K562 (cell line): ENCODE measurements around the gene ZFP69B. TPM values are rescaled to one million over a fixed set of nuclear protein-coding genes. Genes with fewer than 3 reads are reported as not detected.
A peak's percentile ranks its signal among the peaks of the same experiment; 100 is the strongest.

ENCODE experiments used
- ATF7 ChIP-seq: fragments of 450-650 bp; IDR thresholded peaks from 2 replicates; pipeline ENCODE4 v1.7.1; 2014; ENCODE audit warnings: mild to moderate bottlenecking, moderate library complexity
- BCOR ChIP-seq: fragments of 450-650 bp; IDR thresholded peaks from 2 replicates; pipeline ENCODE4 v1.6.1; 2016
- BRD4 ChIP-seq: fragments of 200-600 bp; sonication (generic); IDR thresholded peaks from 2 replicates; pipeline ENCODE4 v1.6.1; 2017; ENCODE audit warnings: inconsistent platforms
- C11orf30 ChIP-seq: fragments of 450-650 bp; IDR thresholded peaks from 2 replicates; pipeline ENCODE4 v1.6.1; 2016; ENCODE audit warnings: low read depth, mild to moderate bottlenecking
- CBFA2T2 ChIP-seq: fragments of 450-650 bp; conservative IDR thresholded peaks from 2 replicates; pipeline ENCODE4 v1.6.1; 2017; ENCODE audit warnings: mild to moderate bottlenecking
- CBFA2T3 ChIP-seq: fragments of 450-650 bp; IDR thresholded peaks from 2 replicates; pipeline ENCODE4 v1.6.1; 2017
- CBFB ChIP-seq: sonication (generic); formaldehyde crosslinking; IDR thresholded peaks from 2 replicates; pipeline ENCODE4 v1.4.0; 2020; ENCODE audit warnings: mild to moderate bottlenecking, missing genetic modification reagents
- DPF2 ChIP-seq: fragments of 450-650 bp; IDR thresholded peaks from 2 replicates; pipeline ENCODE4 v1.6.1; 2016
- EGR1 ChIP-seq: fragments of 450-650 bp; conservative IDR thresholded peaks from 2 replicates; pipeline ENCODE4 v1.6.1; 2017; ENCODE audit warnings: mild to moderate bottlenecking
- ELF2 ChIP-seq: fragments of 250-450 bp; sonication (Bioruptor Pico); IDR thresholded peaks from 2 replicates; pipeline ENCODE4 v1.5.0; 2021; ENCODE audit warnings: mild to moderate bottlenecking
- HDAC8 ChIP-seq: fragments of 450-650 bp; IDR thresholded peaks from 2 replicates; pipeline ENCODE4 v1.6.1; 2016; ENCODE audit warnings: mild to moderate bottlenecking, missing genetic modification characterization, moderate library complexity, missing compliant biosample characterization
- HEY1 ChIP-seq: fragments of 250-450 bp; sonication (Bioruptor Pico); IDR thresholded peaks from 2 replicates; pipeline ENCODE4 v1.5.0; 2020; ENCODE audit warnings: mild to moderate bottlenecking, moderate library complexity, borderline replicate concordance
- HMG20A ChIP-seq: fragments of 450-650 bp; formaldehyde crosslinking; conservative IDR thresholded peaks from 2 replicates; pipeline ENCODE4 v1.4.0; 2020; ENCODE audit warnings: mild to moderate bottlenecking, mixed read lengths
- HNRNPH1 ChIP-seq: fragments of 200-400 bp; formaldehyde crosslinking; optimal IDR thresholded peaks from 2 replicates; pipeline ENCODE3; 2017; ENCODE audit warnings: low read depth, mild to moderate bottlenecking, low read length, moderate library complexity
- NCOA2 ChIP-seq, 2 experiments: fragments of 450-650 bp; IDR thresholded peaks; 2 replicates each; pipeline ENCODE4 v1.6.1; 2018; ENCODE audit warnings: mild to moderate bottlenecking in 2 of 2, moderate library complexity in 1 of 2; ENCODE audit not compliant: partially characterized antibody in 2 of 2
- NUFIP1 ChIP-seq: fragments of 450-650 bp; IDR thresholded peaks from 2 replicates; pipeline ENCODE4 v1.6.1; 2018; ENCODE audit not compliant: partially characterized antibody
- PTBP1 ChIP-seq: fragments of 200-400 bp; formaldehyde crosslinking; IDR thresholded peaks from 2 replicates; pipeline ENCODE4 v1.6.1; 2017; ENCODE audit warnings: low read depth, low read length
- PTTG1 ChIP-seq: fragments of 450-650 bp; IDR thresholded peaks from 2 replicates; pipeline ENCODE4 v1.6.1; 2016; ENCODE audit warnings: low read depth, mild to moderate bottlenecking, missing genetic modification characterization, missing compliant biosample characterization
- SAP30 ChIP-seq: fragments of 200-600 bp; sonication (generic); IDR thresholded peaks from 2 replicates; pipeline ENCODE4 v1.6.1; 2012; ENCODE audit warnings: borderline replicate concordance, low read depth, mild to moderate bottlenecking, moderate library complexity, low read length, control low read depth, inconsistent platforms; ENCODE audit not compliant: insufficient read depth, poor library complexity, severe bottlenecking
- SP1 ChIP-seq: sonication (generic); formaldehyde crosslinking; IDR thresholded peaks from 2 replicates; pipeline ENCODE4 v1.8.1; 2022; ENCODE audit warnings: mild to moderate bottlenecking, missing genetic modification reagents
- TBP ChIP-seq: optimal IDR thresholded peaks from 2 replicates; pipeline ENCODE3; 2011; ENCODE audit warnings: low read depth, low read length, improper control_type of control experiment
- TEAD1 ChIP-seq, 2 experiments: fragments of 450-650 bp in 1 of 2; sonication (generic) in 1 of 2; formaldehyde crosslinking; IDR thresholded peaks; 2 replicates each; pipeline versions ENCODE4 v1.4.0 to v1.8.0; 2020 to 2022; ENCODE audit warnings: mild to moderate bottlenecking in 2 of 2, missing genetic modification reagents in 1 of 2
- TGIF2 ChIP-seq: sonication (generic); formaldehyde crosslinking; IDR thresholded peaks from 2 replicates; pipeline ENCODE4 v1.8.1; 2022; ENCODE audit warnings: mild to moderate bottlenecking, missing genetic modification reagents, moderate library complexity
- XRCC5 ChIP-seq: fragments of 200-400 bp; formaldehyde crosslinking; IDR thresholded peaks from 2 replicates; pipeline ENCODE4 v1.6.1; 2017; ENCODE audit warnings: low read depth, mild to moderate bottlenecking, low read length
- ZBED1 ChIP-seq: IDR thresholded peaks from 2 replicates; pipeline ENCODE4 v1.6.1; 2014
- ZNF764 ChIP-seq: fragments of 250-450 bp; sonication (Bioruptor Pico); IDR thresholded peaks from 2 replicates; pipeline ENCODE4 v1.4.0; 2020; ENCODE audit warnings: low read depth, mild to moderate bottlenecking, moderate library complexity
- polyA plus RNA-seq, 8 experiments: library from polyadenylated mRNA; depleted of rRNA in 4 of 8; stranded (reverse) in 5 of 8; unstranded in 3 of 8; fragments of >200 nt; fragmentation: Nextera tagmentation in 2 of 8; fragmentation: Illumina TruSeq in 1 of 8; extraction: Ambion mirVana in 2 of 8; extraction: Trizol in 1 of 8; gene quantifications; 2 replicates each; pipeline versions ENCODE4 v1.2.1 to v1.2.3, GENCODE V29; 2011 to 2014; ENCODE audit warnings: inconsistent platforms in 1 of 8, missing spikeins in 1 of 8
- total RNA-seq, 7 experiments: library from RNA; depleted of rRNA in 6 of 7; stranded (reverse); fragments of >200 nt in 6 of 7; fragmentation: Illumina TruSeq in 2 of 7; extraction: Trizol in 2 of 7; gene quantifications; 2 replicates each; pipeline versions ENCODE4 v1.2.1 to v1.2.3, GENCODE V29; 2011 to 2021; ENCODE audit warnings: low replicate concordance in 1 of 7
- TF ChIP-seq, protein P1 (sequence below): fragments of 200-800 bp; sonication (Bioruptor generic); IDR thresholded peaks from 2 replicates; pipeline ENCODE4 v1.6.1; 2017; ENCODE audit warnings: missing genetic modification characterization, missing compliant biosample characterization
- TF ChIP-seq, protein P2 (sequence below): fragments of 250-450 bp; sonication (Bioruptor Pico); IDR thresholded peaks from 2 replicates; pipeline ENCODE4 v1.9.0; 2021; ENCODE audit warnings: mild to moderate bottlenecking, inconsistent platforms

The ZFP69B gene
- total and polyA plus RNA-seq, 9 of the 15 experiments (the other 6 are each of a cell fraction or from before 2014, with no cell fraction given): 1.6 to 10.3 (median 8.4) TPM

DNA sequence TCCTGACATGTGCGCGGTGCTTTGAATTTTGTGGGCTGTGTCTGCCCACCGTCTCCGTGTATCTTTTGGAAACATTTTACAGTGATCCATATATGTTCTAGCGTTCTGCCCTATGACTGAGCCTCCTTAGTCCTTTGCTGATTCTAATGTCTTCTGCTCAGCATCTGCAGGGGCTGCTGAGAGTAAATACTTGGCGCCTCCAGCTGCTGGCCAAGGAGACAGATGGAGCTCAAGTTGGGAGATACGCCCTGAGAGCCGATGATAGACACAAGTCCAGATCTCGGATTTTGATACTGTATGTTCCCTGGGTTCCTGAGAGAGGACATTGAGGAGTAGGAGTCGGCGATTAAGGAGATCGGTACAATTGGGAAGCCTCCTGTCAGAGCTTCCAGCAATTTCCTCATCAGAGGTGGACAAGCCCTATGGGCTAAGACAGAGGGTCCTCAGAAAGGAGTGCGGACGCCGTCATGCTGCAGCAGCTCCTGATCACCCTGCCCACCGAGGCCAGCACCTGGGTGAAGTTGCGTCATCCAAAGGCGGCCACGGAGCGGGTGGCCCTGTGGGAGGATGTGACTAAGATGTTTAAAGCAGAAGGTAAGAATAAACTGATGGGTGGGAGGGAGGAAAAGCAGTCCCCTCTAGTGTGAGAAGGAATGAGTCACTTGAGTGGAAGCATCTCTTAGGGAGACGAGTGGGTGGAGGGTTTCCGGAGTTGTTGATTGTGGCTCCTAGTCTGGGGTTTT lies 390 bp downstream of the ZFP69B start (continued):
- TF ChIP-seq HDAC8 (tag): no peak
- TF ChIP-seq PTBP1: no peak
- TF ChIP-seq HNRNPH1: no peak
- TF ChIP-seq C11orf30: peak; percentile 36; the same call in 1 of the 2 replicates
- TF ChIP-seq TBP: peak; percentile 55
- TF ChIP-seq ZBED1: 0 out of 2 replicates have a peak, but pooled peaks have one; percentile 63
- TF ChIP-seq CBFA2T3: peak; percentile 72
- TF ChIP-seq HMG20A: no peak
- TF ChIP-seq EGR1: peak; percentile 97
- TF ChIP-seq, protein P1, sequence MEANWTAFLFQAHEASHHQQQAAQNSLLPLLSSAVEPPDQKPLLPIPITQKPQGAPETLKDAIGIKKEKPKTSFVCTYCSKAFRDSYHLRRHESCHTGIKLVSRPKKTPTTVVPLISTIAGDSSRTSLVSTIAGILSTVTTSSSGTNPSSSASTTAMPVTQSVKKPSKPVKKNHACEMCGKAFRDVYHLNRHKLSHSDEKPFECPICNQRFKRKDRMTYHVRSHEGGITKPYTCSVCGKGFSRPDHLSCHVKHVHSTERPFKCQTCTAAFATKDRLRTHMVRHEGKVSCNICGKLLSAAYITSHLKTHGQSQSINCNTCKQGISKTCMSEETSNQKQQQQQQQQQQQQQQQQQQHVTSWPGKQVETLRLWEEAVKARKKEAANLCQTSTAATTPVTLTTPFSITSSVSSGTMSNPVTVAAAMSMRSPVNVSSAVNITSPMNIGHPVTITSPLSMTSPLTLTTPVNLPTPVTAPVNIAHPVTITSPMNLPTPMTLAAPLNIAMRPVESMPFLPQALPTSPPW (CRISPR knock-in tag): no peak
- no peak for TF ChIP-seq NUFIP1
- TF ChIP-seq HEY1: no peak
- no peak for TF ChIP-seq ELF2 (CRISPR knock-in tag)
- no peak for TF ChIP-seq BCOR
- peak; percentile 20; the same call in 1 of the 2 replicates for TF ChIP-seq XRCC5
- peak; percentile 90 for TF ChIP-seq DPF2
- no peak for TF ChIP-seq TGIF2
- TF ChIP-seq NCOA2 (IDR thresholded peaks at IDR 0.05; ENCODE audit: partially characterized antibody in 2 of 2): no peak
- peak; percentile 13; the same call in 1 of the 2 replicates for TF ChIP-seq SP1 (CRISPR knock-in tag)
- TF ChIP-seq, protein P2, sequence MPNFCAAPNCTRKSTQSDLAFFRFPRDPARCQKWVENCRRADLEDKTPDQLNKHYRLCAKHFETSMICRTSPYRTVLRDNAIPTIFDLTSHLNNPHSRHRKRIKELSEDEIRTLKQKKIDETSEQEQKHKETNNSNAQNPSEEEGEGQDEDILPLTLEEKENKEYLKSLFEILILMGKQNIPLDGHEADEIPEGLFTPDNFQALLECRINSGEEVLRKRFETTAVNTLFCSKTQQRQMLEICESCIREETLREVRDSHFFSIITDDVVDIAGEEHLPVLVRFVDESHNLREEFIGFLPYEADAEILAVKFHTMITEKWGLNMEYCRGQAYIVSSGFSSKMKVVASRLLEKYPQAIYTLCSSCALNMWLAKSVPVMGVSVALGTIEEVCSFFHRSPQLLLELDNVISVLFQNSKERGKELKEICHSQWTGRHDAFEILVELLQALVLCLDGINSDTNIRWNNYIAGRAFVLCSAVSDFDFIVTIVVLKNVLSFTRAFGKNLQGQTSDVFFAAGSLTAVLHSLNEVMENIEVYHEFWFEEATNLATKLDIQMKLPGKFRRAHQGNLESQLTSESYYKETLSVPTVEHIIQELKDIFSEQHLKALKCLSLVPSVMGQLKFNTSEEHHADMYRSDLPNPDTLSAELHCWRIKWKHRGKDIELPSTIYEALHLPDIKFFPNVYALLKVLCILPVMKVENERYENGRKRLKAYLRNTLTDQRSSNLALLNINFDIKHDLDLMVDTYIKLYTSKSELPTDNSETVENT (CRISPR knock-in tag): 0 out of 2 replicates have a peak, but pooled peaks have one; percentile 29
- TF ChIP-seq BRD4: peak; percentile 71; the same call in 1 of the 2 replicates
- peak; percentile 60; the same call in 1 of the 2 replicates for TF ChIP-seq CBFA2T2
- TF ChIP-seq PTTG1: no peak
- no peak for TF ChIP-seq SAP30
- TF ChIP-seq TEAD1 (CRISPR knock-in tag; IDR thresholded peaks at IDR 0.05): 0 out of 4 replicates have a peak, but pooled peaks of 1 of the 2 experiments have one; percentile 46
- TF ChIP-seq ATF7: peak; percentile 91
- TF ChIP-seq ZNF764 (CRISPR knock-in tag): no peak
- no peak for TF ChIP-seq CBFB (CRISPR knock-in tag)
